Medulla oblongata (tissue), 1 donor: ENCODE measurements around the gene PTPRN2.
"Not testable (repeated sequence)": the region's sequence is repeated elsewhere in the genome, so short reads cannot be mapped to it uniquely, and the experiment has no call there.

ENCODE experiments used
- DNase-seq: peaks from one replicate; pipeline ENCODE4 v3.0.0-alpha.2; 2015; ENCODE audit errors: extremely low spot score

Gene PTPRN2

GRCh38 chr7:158229945-158230344 lies 357.7 kb downstream of the PTPRN2 start:
- no peak for DNase-seq

GRCh38 chr7:158228986-158229385 lies 358.6 kb downstream of the PTPRN2 start:
- no peak for DNase-seq

GRCh38 chr7:158228131-158228530 lies 359.5 kb downstream of the PTPRN2 start:
- DNase-seq: no peak

GRCh38 chr7:158227258-158227984 lies 360.2 kb downstream of the PTPRN2 start:
- no peak for DNase-seq

GRCh38 chr7:158216198-158216597 lies 371.4 kb downstream of the PTPRN2 start:
- no peak for DNase-seq

- DNase-seq: no peak
These were observed 378.2 kb downstream of the PTPRN2 start for GRCh38 chr7:158209435-158209834.

GRCh38 chr7:158206341-158206740 lies 381.3 kb downstream of the PTPRN2 start:
- no peak for DNase-seq

GRCh38 chr7:158204453-158204852 lies 383.2 kb downstream of the PTPRN2 start:
- no peak for DNase-seq

GRCh38 chr7:158203948-158204347 lies 383.7 kb downstream of the PTPRN2 start:
- DNase-seq: not testable (repeated sequence)

- no peak for DNase-seq
These were observed 393.2 kb downstream of the PTPRN2 start for GRCh38 chr7:158194365-158194900.

- no peak for DNase-seq
These were observed 394.2 kb downstream of the PTPRN2 start for GRCh38 chr7:158193446-158193845.

GRCh38 chr7:158192956-158193355 lies 394.7 kb downstream of the PTPRN2 start:
- no peak for DNase-seq

- no peak for DNase-seq
These were observed 395.3 kb downstream of the PTPRN2 start for GRCh38 chr7:158192184-158192835.

- no peak for DNase-seq
These were observed 396.0 kb downstream of the PTPRN2 start for GRCh38 chr7:158191671-158192070.

- no peak for DNase-seq
These were observed 396.9 kb downstream of the PTPRN2 start for GRCh38 chr7:158190756-158191155.

- DNase-seq: no peak
These were observed 398.9 kb downstream of the PTPRN2 start for GRCh38 chr7:158188676-158189075.

GRCh38 chr7:158187694-158187994 lies 400.0 kb downstream of the PTPRN2 start:
- DNase-seq: no peak

- DNase-seq: no peak
These were observed 400.5 kb downstream of the PTPRN2 start for GRCh38 chr7:158186864-158187693.

GRCh38 chr7:158186406-158186805 lies 401.2 kb downstream of the PTPRN2 start:
- no peak for DNase-seq

- DNase-seq: no peak
These were observed 402.0 kb downstream of the PTPRN2 start for GRCh38 chr7:158185653-158186052.

GRCh38 chr7:158183431-158183830 lies 404.2 kb downstream of the PTPRN2 start:
- no peak for DNase-seq

- DNase-seq: no peak
These were observed 411.0 kb downstream of the PTPRN2 start for GRCh38 chr7:158176561-158177173.
